ENCODE results near the gene DALRD3.

DALRD3 gene, protein sequence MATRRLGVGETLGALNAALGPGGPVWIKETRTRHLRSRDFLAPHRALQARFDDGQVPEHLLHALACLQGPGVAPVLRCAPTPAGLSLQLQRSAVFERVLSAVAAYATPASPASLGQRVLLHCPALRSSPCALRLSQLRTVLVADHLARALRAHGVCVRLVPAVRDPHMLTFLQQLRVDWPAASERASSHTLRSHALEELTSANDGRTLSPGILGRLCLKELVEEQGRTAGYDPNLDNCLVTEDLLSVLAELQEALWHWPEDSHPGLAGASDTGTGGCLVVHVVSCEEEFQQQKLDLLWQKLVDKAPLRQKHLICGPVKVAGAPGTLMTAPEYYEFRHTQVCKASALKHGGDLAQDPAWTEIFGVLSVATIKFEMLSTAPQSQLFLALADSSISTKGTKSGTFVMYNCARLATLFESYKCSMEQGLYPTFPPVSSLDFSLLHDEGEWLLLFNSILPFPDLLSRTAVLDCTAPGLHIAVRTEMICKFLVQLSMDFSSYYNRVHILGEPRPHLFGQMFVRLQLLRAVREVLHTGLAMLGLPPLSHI

DNA sequence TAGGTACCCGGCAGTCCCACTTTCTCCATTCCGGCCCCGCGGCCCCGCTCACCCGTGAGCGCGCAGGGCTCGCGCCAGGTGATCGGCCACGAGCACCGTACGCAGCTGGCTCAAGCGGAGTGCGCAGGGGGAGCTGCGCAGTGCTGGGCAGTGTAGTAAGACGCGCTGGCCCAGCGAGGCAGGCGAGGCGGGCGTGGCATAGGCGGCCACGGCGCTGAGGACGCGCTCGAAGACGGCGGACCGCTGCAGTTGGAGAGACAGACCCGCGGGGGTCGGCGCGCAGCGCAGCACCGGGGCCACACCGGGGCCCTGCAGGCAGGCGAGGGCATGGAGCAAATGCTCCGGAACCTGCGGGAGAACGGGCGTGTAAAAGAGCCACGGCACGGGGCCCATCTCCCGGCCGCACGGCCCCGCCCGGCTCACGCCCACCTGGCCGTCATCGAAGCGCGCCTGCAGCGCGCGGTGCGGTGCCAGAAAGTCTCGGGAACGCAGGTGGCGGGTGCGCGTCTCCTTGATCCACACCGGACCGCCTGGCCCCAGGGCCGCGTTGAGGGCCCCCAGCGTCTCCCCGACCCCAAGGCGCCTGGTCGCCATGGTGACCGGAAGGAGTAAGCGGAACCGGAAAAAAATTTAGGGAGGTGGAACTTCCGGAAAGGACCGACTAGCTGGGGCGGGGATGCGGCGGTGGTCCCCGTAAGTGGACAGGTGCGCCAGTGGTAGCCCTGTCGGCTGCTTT is at the start of gene DALRD3:
TSS of gene DALRD3 (minus strand) at position 610 of the 736 bp plus-strand sequence. CDS start at position 594, 16 bp downstream.
- FAIRE-seq: no peak

DNA sequence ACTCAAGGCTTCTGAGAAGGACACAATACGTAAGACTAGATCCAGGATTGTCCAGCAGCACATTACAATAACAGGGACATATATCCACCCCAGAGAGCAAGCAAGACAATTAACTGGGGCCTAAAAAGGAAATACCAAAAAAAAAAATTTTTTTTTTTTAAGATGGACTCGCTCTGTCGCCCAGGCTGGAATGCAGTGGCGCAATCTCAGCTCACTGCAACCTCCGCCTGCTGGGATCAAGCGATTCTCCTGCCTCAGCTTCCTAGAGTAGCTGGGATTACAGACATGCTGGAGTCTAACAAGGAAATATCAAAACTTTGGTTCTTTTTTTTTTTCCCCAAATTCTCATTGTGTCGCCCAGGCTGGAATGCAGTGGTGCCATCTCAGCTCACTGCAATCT is 39.6 kb upstream of the DALRD3 start:
- FAIRE-seq: no peak

DNA sequence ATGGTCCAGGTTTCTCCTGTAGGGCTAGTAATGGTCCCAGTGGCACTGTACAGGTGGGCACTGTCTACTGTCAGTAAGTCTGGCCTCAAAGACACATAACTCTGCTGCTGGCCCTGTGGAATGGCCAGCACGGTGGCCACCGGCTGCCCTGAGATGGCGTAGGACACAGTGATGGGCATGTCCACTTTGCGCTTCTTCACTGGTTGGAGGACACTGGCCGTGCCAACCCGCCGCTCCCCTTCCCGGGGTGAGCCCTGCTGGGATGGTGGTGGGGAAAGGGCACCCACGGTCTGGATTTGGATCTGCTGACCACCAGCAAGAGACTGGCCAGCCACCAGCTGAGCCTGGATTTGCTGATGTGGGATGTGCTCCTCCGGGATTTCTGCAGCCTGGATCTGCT is 38.9 kb upstream of the DALRD3 start:
- FAIRE-seq: no peak

DNA sequence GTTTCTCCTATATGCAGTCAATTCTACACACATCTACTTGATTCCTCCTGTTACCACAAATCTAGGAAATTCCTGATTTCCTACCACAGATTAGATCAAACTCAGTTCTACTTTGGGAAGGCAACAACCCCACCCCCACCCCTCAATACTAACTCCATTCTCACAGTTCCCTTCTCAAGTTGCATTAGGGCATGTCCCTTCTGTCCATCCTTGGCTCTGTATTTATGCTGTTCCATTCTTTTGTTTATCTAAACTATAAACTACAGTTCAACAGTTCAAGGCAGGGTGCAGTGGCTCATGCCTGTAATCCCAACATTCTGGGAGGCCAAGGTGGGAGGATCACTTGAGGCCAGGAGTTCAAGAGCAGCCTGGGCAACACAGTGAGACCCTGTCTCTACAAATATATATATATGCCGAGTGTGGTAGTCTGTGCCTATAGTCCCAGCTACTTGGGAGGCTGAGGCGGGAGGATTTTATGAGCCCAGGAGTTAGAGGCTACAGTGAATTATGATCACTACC is 36.0 kb upstream of the DALRD3 start:
- no peak for FAIRE-seq

DNA sequence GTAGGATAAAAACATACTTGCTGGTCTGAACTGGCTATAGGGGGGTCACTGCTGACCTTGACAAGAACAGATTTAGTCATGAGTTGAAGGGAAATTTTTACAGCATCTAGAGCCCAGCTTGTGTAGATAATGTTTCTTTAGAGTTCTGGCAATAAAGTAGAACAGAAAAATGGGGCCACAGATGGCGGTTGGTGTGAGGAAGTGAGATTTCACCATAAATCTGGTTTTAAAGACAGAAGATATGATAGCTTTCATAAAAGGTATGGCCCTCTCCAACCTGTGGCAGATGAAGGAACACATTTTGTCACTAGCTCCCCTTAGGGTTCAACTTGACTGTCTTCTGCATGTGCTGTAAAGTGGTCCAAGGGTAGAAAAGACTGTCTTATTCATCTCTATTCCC is 35.2 kb upstream of the DALRD3 start:
- FAIRE-seq: no peak

DNA sequence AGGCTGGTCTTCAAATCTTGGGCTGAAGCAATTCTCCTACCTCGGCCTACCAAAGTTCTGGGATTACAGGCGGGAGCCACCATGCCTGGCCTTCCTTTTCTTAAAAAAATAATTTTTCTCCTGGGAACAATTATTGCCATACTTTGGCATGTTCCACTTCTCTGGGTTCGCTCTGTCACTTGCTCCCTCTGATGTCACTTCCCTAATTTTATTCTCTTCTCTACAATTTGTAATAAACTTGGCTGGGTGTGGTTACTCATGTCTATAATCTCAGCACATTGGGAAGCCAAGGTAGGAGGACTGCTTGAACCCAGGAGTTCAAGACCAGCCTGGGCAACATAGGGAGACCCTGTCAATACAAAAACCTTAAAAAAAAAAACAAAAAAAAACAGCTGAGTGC is 16.9 kb upstream of the DALRD3 start:
- FAIRE-seq: no peak

DNA sequence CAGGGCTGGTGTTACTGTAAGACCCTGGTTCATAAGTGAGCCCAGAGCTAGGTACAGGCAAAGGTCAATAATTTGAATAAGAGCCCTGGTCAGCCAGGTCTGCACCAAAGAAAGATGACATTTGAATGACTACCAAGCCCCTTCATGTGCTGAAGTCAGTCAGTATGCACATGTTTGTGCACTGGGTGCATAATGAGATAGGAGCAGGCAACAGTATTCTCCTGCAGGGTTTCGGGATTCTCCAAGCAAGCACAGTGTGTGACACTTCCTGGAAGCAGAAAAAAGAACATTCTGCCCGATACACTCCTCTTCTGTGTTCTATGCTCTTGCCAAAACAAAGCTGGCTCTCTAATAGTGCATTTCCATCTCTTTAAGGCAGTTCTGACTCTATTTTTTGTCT is 16.3 kb upstream of the DALRD3 start:
- no peak for FAIRE-seq

DNA sequence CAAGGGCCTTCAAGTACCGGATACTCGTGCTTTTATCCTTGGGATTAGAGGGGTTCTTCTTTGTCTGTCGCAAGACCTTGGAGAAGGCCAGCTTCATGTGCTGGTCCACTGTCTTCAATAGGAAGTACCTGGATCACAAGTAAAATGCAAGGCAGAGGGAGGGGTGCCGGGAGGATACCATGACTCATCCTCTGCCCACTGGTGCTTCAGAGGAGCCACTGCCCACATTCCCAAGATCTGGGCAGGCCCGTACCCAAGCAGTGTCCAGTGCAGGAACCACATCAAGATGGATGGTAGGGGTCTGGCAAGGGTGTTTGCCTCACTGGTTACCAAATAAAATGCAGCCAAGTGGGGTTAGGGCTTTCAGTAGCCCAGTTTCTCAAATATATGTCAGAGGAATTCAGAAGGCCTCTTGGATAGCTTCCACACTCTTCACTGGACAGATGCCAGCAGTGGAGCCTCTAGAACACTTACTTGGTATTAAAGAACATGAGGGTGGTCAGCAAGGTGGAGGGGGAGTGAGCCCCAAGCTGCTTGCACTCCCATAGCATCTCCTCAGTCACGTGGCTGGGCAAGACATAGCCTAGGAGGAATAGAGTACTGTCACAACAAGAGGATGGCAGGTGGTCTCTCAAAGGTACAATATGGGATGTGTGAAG is 14.4 kb upstream of the DALRD3 start:
- no peak for FAIRE-seq

DNA sequence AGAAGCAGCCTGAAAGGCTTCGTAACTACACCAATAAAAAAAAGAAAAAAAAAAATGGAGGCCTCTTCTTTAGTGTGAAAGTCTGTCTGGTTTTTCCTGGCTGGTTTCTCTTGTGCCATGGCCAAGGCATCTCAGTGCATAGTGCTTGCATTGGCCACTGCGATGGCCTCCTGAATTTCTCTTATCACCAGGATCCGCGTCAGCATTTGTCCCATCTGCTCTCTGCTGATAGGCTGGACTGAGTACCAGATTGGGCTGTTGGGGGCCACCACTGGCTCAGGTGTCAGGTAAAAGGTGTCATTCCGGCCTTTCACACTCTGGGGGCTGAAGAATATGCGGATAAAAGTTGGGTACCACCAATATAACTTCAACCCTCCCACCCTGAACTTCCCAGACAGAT is 11.9 kb upstream of the DALRD3 start:
- FAIRE-seq: no peak

DNA sequence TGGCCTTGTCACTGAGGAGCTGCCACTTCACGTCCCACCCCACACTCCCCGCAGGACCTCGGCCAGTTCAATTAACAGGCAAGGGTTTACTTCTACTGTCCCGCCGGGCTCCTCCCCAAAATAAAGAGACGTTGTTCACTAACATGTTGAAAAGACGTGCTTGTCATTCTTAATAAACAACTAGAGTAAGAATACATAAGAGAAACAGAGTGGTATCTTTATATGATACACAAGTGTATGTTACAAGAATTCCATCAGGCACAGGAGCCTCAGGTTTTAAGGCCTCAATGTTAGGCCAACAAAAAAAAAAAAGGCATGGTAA is 11.1 kb upstream of the DALRD3 start:
- FAIRE-seq: no peak

DNA sequence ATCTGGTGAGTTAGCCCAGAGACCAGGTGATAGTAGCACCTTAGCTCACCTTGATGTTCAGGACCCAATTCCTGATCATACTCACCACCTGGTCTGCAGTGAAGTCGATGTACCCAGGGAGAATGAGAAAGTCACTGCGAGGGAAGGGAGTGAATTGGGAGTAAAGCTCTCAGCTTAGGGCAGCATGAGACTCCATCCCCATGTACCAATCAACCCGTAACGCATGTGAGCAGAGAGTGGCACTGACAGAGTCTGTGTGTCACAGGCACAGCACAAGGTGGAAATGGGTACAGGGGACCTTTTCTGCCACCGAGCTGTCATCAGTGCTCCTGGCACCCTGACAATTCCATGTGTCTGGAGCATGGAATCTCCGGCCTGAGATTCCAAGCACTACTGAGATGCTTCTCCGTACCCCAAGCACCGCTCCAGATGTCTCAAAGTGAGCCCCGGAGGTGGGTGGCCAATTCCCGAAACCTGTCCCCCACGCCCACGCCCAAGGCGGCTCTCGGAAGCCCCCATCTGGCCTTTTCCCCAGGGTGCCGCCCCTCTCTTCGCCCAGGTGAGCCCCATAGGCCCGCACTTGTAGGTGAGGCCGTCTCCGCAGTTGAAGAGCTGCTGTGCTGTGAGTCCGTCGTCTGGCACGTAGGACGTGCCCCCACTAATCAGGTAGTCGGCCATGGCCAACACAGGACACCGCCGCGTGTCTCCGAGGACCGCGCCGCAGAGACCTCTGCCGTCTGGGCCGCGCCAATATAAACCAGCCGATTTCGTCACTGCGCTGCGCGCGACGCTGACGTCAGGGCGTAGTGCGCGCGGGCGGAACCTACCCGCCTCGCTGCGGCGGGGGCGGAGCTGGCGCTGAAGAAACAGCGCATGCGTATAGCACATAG is 10.5 kb upstream of the DALRD3 start, which contains the start of gene IMPDH2:
TSS of gene IMPDH2 (minus strand) at position 726 of the 890 bp plus-strand sequence. CDS start at position 678, 48 bp downstream.
- FAIRE-seq: peak; percentile 83

DNA sequence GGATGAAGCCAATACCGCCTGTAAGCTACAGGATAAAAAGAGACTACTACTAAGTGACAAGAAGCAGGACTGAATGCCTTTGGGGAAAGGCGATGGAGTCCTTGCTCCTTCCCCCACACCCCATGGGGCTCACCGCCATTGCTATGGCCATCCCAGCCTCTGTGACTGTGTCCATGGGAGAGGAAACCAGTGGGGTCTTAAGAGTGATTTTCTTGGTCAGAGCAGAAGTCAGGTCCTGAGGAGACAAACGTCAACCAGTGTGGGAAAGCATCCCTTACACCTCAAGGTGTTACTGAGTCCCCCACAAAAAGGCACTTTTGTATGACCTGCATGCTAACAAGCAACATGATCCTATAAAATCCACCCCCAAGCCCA is 9.9 kb upstream of the DALRD3 start:
- FAIRE-seq: no peak

DNA sequence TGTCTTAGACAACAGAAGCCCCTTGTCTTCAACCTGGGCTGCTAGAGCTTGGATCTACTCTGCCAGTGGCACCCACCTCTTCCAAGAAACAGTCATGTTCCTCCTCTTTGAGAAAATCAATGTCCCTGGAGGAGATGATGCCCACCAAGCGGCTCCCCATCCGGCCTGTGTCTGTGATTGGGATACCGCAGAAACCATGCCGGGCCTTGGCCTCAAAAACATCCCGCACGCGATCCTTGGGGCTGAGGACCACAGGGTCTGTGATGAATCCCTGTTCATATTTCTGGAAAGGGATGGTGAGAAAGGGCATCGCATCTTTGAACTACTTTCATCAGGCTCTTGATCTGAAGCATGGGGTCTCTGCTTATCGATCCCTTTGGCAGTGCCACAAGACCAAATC is 9.3 kb upstream of the DALRD3 start:
- no peak for FAIRE-seq

DNA sequence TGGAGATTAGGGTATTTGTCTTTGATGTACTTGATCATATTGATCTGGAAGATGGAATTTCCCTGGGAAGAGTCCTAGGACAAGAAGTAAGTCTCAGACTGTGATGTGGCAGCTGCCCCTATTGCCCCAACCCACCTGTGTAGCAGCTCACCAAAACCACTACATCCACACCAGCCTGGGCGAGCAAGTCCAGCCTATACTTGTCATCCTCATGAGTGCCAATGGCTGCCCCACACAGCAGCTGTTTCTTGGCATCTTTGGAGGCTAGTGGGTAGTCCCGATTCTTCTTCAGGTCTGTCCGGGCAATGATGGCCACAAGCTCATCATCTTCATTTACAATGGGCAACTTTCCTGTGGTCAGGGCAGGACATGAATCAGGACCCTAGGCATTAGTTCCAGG is 8.2 kb upstream of the DALRD3 start:
- no peak for FAIRE-seq

DNA sequence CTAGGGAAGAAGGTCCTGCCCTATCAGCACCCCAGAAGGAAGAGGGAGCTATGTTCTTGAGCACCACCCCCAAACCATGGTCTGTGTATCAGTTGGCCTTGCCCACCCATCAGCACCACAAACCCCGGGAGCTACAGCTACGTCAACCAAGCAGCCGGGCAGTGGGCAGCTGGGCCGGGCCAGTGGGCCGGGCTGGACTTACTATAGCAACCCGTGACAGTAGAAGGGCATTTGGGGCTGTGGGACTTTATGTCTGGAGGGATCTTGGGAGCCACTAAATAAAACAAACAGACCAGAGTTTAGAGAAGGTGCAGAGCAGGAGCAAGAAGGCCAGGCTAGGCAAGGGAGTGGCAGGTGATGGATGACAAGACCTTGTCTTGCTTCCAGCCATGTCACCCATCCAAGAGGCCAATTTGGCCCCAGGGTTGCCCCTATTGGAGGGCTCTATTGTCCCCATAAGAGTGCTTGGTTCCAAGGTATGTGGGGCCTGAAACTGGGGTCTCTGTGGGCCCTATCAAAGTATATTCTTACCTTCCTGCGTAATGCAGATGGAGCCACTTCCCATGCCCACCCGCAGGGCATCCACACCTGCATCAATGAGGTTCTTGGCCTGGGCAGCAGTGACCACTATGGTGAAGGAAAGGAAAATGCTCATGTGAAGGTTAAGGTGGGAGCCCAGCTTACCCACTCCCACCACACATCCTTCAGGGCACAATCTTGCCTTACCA is 7.6 kb upstream of the DALRD3 start:
- no peak for FAIRE-seq

DNA sequence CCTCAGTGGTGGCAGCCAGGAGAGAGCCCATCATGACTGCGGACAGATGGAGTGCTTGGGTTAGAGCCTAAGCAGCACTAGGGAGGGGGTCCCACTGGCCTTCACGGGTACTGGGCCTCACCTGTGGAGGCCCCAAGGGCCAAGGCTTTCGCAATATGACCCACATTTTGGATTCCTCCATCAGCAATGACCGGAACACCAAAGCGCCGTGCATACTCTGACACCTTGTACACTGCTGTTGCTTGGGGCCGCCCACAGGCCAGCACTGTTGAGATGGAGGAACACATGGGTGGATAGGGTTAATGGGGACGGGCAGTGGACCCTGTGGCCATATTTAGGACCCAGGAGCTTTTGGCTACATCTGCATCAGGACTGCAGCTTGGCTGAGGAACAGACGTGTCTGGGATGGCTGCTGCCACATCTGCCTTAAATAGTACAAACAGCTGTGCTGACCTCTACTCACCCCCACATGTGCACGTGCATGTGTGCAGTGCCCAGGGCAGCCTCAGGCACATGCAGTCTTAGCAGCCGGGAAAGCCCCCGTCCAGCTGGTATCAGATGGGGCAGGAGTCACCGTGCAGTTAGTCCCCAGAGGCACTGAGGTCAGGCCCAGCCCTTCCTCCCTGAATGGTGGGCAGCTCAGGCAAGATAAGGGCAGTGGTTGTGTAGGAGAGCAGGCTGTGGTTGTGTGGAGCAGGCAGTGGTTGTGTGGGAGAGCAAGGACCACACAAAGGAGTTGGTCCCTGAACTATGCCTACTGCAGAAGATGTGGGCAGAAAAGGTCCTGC is 6.8 kb upstream of the DALRD3 start:
- no peak for FAIRE-seq

DNA sequence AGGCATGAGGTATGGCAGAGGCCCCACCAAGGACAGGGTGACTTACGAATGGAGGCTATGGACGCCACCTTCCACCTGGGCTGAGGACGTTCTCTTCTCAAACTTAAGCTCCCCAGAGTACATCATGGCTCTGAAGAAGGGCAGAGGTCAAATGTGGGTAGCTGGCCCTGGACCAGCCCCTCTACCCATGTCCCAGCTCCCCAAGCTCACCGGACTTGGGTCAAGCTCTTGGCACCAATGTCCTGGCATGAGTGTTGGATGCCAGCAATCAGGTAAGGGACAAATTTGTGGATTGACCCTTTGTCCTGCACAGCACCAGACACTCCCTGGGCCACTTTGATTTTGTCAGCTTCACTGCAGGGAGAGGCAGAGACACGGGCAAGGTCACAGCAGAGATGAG is 6.1 kb upstream of the DALRD3 start:
- no peak for FAIRE-seq

DNA sequence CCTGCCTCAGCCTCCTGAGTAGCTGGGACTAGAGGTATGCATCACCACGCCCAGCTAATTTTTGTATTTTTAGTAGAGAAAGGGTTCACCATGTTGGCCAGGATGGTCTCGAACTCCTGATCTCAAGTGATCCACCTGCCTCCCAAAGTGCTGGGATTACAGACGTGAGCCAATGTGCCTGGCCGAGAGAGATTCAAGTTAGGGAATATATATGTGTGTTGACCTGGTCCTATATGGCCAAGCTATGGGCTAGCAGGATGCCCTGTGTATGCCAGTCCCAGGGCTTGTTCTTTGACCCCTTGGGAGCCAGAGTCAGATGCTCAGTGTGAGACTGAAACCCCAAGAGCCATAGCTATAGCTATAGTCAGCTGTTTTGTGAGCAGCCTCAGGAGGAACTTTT is 5.4 kb upstream of the DALRD3 start:
- FAIRE-seq: no peak

DNA sequence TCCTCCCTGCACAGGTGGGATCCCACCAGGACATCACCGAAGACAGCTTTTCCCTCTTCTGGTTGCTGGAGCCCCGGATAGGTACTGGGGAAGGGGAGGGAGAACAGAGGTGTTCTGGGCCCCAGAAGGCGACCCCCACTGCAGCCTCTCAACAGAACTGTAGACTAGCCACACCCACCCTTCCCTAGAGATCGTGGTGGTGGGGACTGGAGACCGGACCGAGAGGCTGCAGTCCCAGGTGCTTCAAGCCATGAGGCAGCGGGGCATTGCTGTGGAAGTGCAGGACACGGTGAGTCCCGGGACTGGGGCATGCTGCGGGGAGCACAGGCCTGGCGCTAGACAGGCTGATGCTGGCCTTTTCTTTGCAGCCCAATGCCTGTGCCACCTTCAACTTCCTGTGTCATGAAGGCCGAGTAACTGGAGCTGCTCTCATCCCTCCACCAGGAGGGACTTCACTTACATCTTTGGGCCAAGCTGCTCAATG is 4.3 kb upstream of the DALRD3 start:
- FAIRE-seq: no peak

DNA sequence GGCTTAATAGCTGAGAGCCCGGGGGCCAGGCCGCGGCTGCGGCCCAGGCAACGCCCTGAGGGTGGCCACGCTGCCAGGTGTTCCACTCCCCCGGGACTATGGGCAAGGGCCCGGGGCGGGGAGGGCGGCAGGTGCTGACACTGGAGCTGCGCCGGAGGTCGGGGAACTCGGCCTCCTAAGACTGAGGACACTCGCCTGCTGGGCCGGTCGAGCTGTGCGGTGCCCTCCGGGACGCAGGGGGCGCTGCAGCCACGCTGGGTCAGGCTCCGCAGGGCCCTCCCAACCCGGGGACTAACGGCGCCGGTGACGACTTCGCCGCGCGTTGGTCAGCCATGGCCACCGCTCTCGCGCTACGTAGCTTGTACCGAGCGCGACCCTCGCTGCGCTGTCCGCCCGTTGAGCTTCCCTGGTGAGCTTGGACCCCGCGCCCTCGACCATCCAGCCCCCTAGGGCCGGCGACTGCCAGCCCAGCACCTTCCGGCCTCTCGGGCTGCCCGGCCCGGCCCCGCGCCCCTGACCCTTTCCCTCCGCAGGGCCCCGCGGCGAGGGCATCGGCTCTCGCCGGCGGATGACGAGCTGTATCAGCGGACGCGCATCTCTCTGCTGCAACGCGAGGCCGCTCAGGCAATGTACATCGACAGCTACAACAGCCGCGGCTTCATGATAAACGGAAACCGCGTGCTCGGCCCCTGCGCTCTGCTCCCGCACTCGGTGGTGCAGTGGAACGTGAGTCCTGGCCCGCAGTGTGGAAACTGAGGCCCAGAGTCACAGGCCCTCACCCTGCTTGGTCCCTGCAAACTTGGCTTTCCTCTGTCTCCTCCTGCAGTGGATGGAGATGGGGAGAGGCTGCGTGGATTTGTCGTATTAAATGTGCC is 3.7 kb upstream of the DALRD3 start, which contains the start of gene NDUFAF3:
TSS of gene NDUFAF3 (plus strand) at position 309 of the 875 bp plus-strand sequence. CDS start at position 333, 24 bp downstream.
- no peak for FAIRE-seq

Measured in A204.1 (cell line).